Right cardiac atrium (tissue), 5 donors: Measurements from ENCODE around the gene TAF1B. TPM values are rescaled to one million over a fixed set of nuclear protein-coding genes. Genes with fewer than 3 reads are reported as not detected.
A peak's percentile ranks its signal among the peaks of the same experiment; 100 is the strongest.

Experiments
- ATAC-seq, 2 donors: fragments of 200-7000 bp; cut with Tn5 transposase; one replicate each; pipeline versions ENCODE4 v1.8.0 to v1.9.1; 2020; ENCODE audit warnings: moderate library complexity in 2 of 2, mild to moderate bottlenecking in 1 of 2
- DNase-seq, 3 donors: peaks; one replicate each; pipeline ENCODE4 v3.0.0-alpha.2; 2020
- H3K27ac ChIP-seq: one replicate; pipeline ENCODE4 v1.5.1; 2013; ENCODE audit warnings: mild to moderate bottlenecking, low read length, control low read depth, moderate library complexity
- H3K27me3 ChIP-seq: one replicate; pipeline ENCODE4 v1.6.1; 2013; ENCODE audit not compliant: control insufficient read depth, insufficient read depth
- H3K4me1 ChIP-seq: one replicate; pipeline ENCODE4 v1.6.1; 2013; ENCODE audit warnings: low read length; ENCODE audit not compliant: control insufficient read depth, insufficient read depth
- H3K4me3 ChIP-seq: one replicate; pipeline ENCODE4 v1.5.1; 2013; ENCODE audit warnings: low read length, control low read depth
- H3K9me3 ChIP-seq: one replicate; pipeline ENCODE4 v1.6.1; 2013; ENCODE audit warnings: low read length; ENCODE audit not compliant: control insufficient read depth
- WGBS: extraction: QIAGEN DNeasy Blood & Tissue Kit; methylation state at CpG from one replicate; pipeline ENCODE4 v1.1.7; 2013; 5-methylcytosine and 5-hydroxymethylcytosine counted together
- intact Hi-C, 4 donors: fragments of 100-400 bp; cut with DNase I; formaldehyde crosslinking; loops; one replicate each; pipeline versions ENCODE4 v1.11.0 to v1.14.0; 2022 to 2023
- polyA plus RNA-seq: library from polyadenylated mRNA; stranded (reverse); fragments of 200-250 nt; gene quantifications from one replicate; pipeline ENCODE4 v1.2.3, GENCODE V29; 2013
- total RNA-seq, 4 donors: library from RNA; stranded (reverse); fragmentation: NEBNext Ultra II Directional; extraction: Animal tissue kit (Norgen Biotek cat#: 25700); gene quantifications; one replicate each; pipeline ENCODE4 v1.2.1, GENCODE V29; 2021
- donor health status: healthy with polysubstance abuse.
- donor health status: DM: no; HTN: yes; CAD: no.
- donor health status: DM: no; HTN: no; CAD: no.
- donor health status: DM: no; HTN: yes; CAD: no; lungs with severe emphysema.
- donor health status: DM: yes; HTN: yes; CAD: no.

TAF1B gene
- total and polyA plus RNA-seq, 5 donors: 2.9 to 12.4 (median 9.2) TPM

DNA sequence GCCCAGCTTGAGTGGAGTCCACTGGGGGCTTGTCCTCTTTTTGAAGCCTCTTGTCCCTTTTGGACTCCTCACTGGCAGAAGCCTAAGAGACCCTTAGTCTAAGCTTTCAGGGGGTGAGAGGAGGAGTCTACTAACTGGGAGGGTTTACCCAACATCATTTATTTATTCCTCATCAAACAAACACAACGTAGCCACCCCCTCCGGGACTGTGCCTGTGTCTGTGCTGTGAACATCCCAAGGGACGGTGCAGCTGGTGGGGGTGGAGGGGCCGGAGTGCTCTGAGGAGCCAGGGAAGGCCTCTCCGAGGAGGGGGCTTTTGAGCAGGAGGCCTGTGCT, 42.7 kb upstream of the TAF1B start:
- WGBS: 73% methylated on average over 5 of the region's 5 CpGs
- Histone ChIP-seq H3K27me3 (no peaks in the 10 kb centered on the region), H3K4me3 (no peak overlapping the region), H3K9me3 (no peaks in the 10 kb centered on the region), H3K27ac (no peak overlapping the region), H3K4me1 (no peaks in the 10 kb centered on the region)
- ATAC-seq (no peak), DNase-seq (peak in 1 of 3 donors; percentile 39)
- intact Hi-C loops: no loop called here

DNA sequence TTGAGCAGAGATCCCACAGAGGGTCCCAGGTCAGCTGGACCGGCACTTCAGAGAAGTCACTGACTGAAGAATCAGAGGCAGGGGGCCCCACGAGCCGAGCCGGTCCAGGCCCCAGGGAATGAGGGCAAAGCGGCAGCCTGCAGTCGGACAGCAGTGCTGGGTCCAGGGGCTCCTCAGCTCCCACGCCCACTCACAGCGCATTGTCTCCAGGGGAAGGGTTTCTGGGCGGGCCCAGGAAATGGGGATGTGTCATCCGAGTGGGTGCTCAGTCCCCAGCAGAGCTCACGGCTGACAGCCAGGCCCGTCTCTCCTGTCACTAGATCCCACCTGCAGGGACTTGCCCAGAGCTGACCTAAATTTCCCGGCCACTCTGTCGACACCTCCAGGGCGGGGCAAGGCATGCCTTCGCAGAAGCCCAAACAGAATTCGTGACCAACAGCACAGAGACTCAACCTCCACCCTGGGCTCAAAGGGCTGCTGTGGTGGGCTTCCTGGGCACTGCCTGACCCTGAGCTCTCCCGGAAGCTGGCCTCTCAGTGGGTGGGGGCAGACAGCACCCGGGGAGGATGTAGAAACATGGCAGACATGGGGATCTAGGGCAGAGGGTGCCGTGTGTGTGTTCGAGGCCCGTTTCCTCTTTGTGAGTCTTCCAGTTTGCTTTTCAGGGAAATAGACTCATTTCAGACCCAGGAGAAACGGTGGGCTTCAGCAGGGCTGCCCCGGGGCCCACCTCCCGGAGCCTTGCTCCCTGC, 42.1 kb upstream of the TAF1B start:
- no peaks in the 10 kb centered on the region for H3K4me1 ChIP-seq
- intact Hi-C loops: no loop called here
- DNase-seq: peak; percentile 54 to 76 (median 75)
- H3K27ac ChIP-seq: peak overlapping the region; percentile 6
- WGBS: 63% methylated on average over 25 of the region's 25 CpGs
- peak; percentile 2 to 27 for ATAC-seq
- H3K9me3 ChIP-seq: no peaks in the 10 kb centered on the region
- no peaks in the 10 kb centered on the region for H3K27me3 ChIP-seq
- no peak overlapping the region for H3K4me3 ChIP-seq

- intact Hi-C loops: no loop called here
- Histone ChIP-seq H3K27me3 (no peaks in the 10 kb centered on the region), H3K27ac (no peak overlapping the region), H3K4me1 (no peaks in the 10 kb centered on the region), H3K9me3 (no peaks in the 10 kb centered on the region), H3K4me3 (no peak overlapping the region)
- DNase-seq (no peak), ATAC-seq (no peak)
- WGBS: 83% methylated on average over 8 of the region's 8 CpGs
Measured at GRCh38 chr2:9802576-9802993, 40.7 kb upstream of the TAF1B start.

GRCh38 chr2:9803023-9803805, 40.1 kb upstream of the TAF1B start:
- no peaks in the 10 kb centered on the region for H3K27me3 ChIP-seq
- H3K9me3 ChIP-seq: no peaks in the 10 kb centered on the region
- H3K4me1 ChIP-seq: no peaks in the 10 kb centered on the region
- WGBS: 78% methylated on average over 17 of the region's 17 CpGs
- no peak overlapping the region for H3K4me3 ChIP-seq
- intact Hi-C loops: no loop called here
- DNase-seq: peak in 2 of 3 donors; percentile 51 to 74
- H3K27ac ChIP-seq: no peak overlapping the region
- ATAC-seq: no peak

GRCh38 chr2:9805435-9806297, 37.6 kb upstream of the TAF1B start:
- intact Hi-C loops: no loop called here
- ATAC-seq (peak in 1 of 2 donors; percentile 34), DNase-seq (no peak)
- Histone ChIP-seq H3K4me1 (no peaks in the 10 kb centered on the region), H3K9me3 (no peaks in the 10 kb centered on the region), H3K4me3 (no peak overlapping the region), H3K27ac (no peak overlapping the region), H3K27me3 (no peaks in the 10 kb centered on the region)
- 64% methylated on average over 8 of the region's 8 CpGs for WGBS

DNA sequence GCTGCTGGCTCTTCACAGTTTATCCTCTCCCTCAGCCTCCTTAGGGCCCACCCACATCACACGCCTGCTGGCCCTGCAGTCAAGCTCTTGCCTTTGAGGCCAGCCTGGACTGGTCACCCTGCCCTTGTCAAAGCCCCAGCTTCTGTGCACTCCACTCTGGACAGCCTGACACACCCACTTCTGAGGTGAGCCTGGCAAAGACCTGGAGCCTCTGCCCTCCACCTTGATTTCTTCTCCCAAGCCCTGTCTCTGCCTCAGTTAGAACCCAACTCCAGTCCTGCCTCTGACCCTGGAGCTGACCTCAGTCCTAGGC, 37.0 kb upstream of the TAF1B start:
- Histone ChIP-seq H3K4me3 (no peak overlapping the region), H3K4me1 (no peaks in the 10 kb centered on the region), H3K27ac (no peak overlapping the region), H3K9me3 (no peaks in the 10 kb centered on the region), H3K27me3 (no peaks in the 10 kb centered on the region)
- intact Hi-C loops: no loop called here
- no peak for ATAC-seq
- DNase-seq: no peak
- 95% methylated on average over 1 of the region's 1 CpG for WGBS

DNA sequence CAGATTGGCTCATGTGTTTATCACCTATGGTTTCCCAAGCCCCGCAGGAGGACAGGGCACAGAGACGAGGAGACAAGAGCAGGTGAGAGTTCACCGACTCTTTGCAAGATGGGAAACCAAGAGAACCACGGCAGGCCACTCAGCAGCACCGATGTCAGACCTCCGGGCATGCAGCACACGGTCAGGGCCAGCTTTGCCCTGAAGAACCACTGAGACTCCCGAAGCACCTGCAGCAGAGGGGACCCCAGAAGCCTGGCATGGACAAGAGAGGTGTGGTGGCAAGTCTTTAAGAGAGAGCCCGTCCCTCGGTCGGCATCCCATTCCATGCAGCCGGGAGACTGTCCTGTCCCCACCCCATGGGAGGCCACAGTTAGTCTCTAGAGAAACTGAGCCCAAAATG, 36.6 kb upstream of the TAF1B start:
- H3K9me3 ChIP-seq: no peaks in the 10 kb centered on the region
- no peak overlapping the region for H3K27ac ChIP-seq
- DNase-seq: no peak
- H3K4me3 ChIP-seq: no peak overlapping the region
- ATAC-seq: no peak
- H3K4me1 ChIP-seq: no peaks in the 10 kb centered on the region
- WGBS: 95% methylated on average over 12 of the region's 12 CpGs
- intact Hi-C loops: no loop called here
- no peaks in the 10 kb centered on the region for H3K27me3 ChIP-seq

GRCh38 chr2:9807056-9807455, 36.2 kb upstream of the TAF1B start:
- Histone ChIP-seq H3K4me1 (no peaks in the 10 kb centered on the region), H3K9me3 (no peaks in the 10 kb centered on the region), H3K4me3 (no peak overlapping the region), H3K27me3 (no peaks in the 10 kb centered on the region), H3K27ac (no peak overlapping the region)
- ATAC-seq (no peak), DNase-seq (no peak)
- WGBS: 90% methylated on average over 15 of the region's 15 CpGs
- intact Hi-C loops: no loop called here

DNA sequence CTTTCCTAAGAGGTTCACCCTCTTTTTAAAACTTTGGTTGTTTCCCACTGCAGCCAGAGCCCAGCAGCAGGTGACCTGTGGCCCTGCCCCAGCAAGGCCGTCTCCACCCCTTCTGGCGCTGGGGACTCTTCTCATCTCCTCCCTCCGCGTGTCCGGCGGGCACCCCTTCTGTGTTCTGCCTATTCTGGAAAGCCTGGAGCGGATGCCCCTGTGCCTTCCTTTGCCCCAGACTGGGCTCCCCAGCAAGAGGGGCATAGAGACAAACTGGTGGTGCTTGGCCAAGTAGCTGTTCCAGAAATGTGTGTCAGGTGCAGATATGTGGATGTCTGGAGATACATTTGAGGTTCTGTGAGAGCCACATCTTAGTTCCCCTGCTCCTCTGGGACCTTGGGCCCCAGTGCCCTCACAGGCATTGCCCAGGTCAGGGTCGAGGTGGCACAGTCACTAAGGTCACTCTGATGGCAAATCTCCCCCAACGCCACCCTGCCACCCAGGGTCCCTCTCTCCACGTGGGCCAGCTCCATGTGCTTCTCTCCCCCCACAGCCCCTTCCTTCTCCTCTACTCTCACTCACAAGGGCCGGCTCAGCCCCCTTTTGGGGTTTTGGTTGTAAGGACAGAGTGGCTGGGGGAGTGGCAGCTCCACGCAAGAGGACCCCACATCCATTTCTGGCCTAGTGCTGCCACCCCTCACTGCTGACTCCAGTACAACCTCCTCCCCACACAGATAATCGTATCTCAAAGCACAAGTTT, 35.5 kb upstream of the TAF1B start:
- H3K27me3 ChIP-seq: no peaks in the 10 kb centered on the region
- intact Hi-C loops: no loop called here
- no peak overlapping the region for H3K4me3 ChIP-seq
- 94% methylated on average over 13 of the region's 13 CpGs for WGBS
- no peaks in the 10 kb centered on the region for H3K4me1 ChIP-seq
- H3K9me3 ChIP-seq: no peaks in the 10 kb centered on the region
- DNase-seq: no peak
- no peak for ATAC-seq
- H3K27ac ChIP-seq: no peak overlapping the region

- H3K27me3 ChIP-seq: no peaks in the 10 kb centered on the region
- H3K27ac ChIP-seq: no peak overlapping the region
- ATAC-seq (no peak), DNase-seq (peak in 1 of 3 donors; percentile 19)
- no peak overlapping the region for H3K4me3 ChIP-seq
- 89% methylated on average over 19 of the region's 19 CpGs for whole genome bisulfite sequencing
- H3K9me3 ChIP-seq: no peaks in the 10 kb centered on the region
- intact Hi-C loops: no loop called here
- no peaks in the 10 kb centered on the region for H3K4me1 ChIP-seq
Measured at GRCh38 chr2:9808334-9809063, 34.8 kb upstream of the TAF1B start.
